ENCODE measurements around the gene FRY.

DNA sequence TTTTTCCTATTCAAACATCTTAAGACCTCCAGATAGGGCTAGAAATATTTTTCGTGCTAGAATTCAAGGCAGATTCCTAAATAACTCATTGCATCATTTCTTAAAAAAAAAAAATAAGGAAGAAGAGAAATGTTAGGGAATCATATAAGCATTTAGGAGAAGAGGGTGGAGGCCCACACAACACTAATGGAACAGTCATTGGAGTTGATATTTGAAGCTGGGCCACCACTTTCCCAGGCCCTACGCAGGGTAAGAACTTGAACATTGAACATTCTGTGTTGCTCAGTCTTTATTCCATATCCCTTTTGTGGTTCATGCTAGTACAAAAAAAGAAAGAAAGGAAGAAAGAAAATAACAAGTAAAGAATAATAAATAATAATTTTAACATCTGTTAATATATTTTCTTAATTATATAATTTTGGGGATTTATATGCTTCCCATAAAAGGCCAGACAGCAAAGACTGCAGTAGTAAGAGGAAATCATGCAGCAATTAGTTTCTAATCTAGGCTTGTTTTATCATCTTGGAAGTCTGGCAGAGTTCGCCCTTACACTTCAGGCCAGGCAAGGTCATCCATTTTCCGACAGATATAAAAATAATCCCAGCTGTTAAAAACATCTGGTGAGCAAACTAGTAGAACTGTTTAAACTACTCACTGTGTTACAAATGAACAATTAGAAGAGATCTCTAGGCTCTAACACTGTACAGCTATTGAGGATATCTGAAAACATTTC is 127.7 kb downstream of the FRY start:
- TF ChIP-seq, protein P1, sequence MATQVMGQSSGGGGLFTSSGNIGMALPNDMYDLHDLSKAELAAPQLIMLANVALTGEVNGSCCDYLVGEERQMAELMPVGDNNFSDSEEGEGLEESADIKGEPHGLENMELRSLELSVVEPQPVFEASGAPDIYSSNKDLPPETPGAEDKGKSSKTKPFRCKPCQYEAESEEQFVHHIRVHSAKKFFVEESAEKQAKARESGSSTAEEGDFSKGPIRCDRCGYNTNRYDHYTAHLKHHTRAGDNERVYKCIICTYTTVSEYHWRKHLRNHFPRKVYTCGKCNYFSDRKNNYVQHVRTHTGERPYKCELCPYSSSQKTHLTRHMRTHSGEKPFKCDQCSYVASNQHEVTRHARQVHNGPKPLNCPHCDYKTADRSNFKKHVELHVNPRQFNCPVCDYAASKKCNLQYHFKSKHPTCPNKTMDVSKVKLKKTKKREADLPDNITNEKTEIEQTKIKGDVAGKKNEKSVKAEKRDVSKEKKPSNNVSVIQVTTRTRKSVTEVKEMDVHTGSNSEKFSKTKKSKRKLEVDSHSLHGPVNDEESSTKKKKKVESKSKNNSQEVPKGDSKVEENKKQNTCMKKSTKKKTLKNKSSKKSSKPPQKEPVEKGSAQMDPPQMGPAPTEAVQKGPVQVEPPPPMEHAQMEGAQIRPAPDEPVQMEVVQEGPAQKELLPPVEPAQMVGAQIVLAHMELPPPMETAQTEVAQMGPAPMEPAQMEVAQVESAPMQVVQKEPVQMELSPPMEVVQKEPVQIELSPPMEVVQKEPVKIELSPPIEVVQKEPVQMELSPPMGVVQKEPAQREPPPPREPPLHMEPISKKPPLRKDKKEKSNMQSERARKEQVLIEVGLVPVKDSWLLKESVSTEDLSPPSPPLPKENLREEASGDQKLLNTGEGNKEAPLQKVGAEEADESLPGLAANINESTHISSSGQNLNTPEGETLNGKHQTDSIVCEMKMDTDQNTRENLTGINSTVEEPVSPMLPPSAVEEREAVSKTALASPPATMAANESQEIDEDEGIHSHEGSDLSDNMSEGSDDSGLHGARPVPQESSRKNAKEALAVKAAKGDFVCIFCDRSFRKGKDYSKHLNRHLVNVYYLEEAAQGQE (IDR thresholded peaks at IDR 0.05; ENCODE audit: insufficient read depth in 1 of 2, low read depth in 2 of 2, low read length in 2 of 2): no peak
- TF ChIP-seq SIN3A (IDR thresholded peaks at IDR 0.05; ENCODE audit: borderline replicate concordance, insufficient read depth, low read length) (no peak), TAF1 (IDR thresholded peaks at IDR 0.05; ENCODE audit: borderline replicate concordance, insufficient read depth, low read length) (no peak)
